ENCODE data around the gene EIPR1.

Gene EIPR1

GRCh38 chr2:3143602-3144001, 234.0 kb downstream of the EIPR1 start:
- no peak for DNase-seq

DNA sequence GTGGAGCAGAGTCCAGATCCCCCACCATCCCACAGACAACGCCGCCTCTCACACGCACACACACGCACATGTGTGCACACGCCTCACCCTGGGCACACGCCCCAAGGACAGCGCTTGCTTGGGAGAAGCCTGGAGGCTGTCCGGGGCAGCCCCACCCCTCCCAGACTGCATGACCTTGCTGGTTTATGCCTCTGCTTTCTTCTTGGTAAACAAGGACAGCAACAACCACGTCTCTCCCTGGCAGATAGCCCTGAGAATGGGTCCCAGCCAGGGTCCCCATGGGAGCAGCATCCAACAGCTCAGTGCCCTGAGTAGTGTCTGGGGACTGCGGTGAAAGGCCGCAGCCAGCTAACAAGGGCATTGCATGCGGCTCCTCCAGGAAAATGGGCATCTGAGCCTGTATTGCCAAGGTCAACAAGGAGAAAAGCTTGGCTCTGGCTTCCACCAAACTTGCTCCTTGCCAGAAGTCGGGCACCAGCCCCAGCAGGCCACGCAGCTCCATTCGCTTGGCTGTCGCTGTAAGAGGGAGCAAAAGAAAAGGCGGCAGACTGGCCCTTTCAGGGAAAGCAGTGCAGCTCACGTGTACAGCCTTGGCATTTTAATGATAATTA, 234.6 kb downstream of the EIPR1 start:
- DNase-seq, result no peak

DNA sequence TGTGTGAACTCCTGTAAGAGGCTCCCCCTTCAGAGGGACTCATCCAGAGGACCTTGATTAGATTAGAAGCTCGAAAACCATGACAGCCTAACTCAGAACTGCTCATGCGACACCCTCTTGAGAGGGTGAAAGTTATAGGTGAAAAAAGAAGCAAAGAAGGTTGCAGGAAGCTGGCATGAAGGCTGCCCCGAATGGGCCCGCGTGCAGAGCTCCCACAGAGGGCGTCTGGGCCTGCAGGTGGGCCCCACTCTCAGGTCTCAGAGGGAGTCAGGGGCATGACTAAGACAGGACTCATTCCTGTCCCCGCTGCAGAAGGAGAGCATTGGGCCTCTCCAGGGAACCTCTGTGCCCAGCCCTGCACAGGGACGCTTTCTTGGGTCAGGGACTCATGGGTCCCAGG, 235.4 kb downstream of the EIPR1 start:
- DNase-seq, result no peak

- no peak for DNase-seq
These were observed 235.9 kb downstream of the EIPR1 start for GRCh38 chr2:3141696-3142095.

DNA sequence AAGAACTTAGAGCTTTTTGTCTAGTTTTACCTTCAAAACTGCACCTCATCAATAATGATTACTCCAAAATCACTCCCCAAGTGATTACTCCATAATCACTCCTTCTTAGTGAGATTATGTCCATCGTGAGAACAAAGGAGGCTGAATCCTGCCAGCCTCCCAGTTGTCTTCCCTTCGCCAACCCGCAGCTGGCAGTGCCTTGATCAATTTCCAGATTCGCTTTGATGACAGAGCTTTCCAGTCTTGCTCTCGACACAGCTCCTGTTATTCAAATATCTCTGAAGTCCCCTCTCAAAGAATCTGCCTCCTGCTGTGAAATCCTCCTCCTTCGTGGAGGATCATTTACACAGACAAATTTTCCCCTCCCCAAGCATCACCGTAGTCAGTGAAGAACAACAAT, 237.7 kb downstream of the EIPR1 start:
- DNase-seq, result no peak

Measured in NCI-H1105 treated with DMSO at 0.1 percent for 48 hours (cell line).